Parathyroid adenoma (tissue), 2 donors: Measurements from ENCODE around the gene C2orf66.

Experiments
- H2AFZ ChIP-seq: fragments of 300-600 bp; sonication (generic); one replicate; pipeline ENCODE4 v1.7.0; 2017; ENCODE audit warnings: antibody characterized with exemption, mild to moderate bottlenecking
- H3K27ac ChIP-seq: fragments of 300-600 bp; sonication (generic); one replicate; pipeline ENCODE4 v1.7.0; 2017
- H3K27me3 ChIP-seq: fragments of 300-600 bp; sonication (generic); one replicate; pipeline ENCODE4 v1.7.0; 2017; ENCODE audit warnings: low read length; ENCODE audit not compliant: control insufficient read depth, insufficient read depth
- H3K36me3 ChIP-seq: fragments of 300-600 bp; sonication (generic); one replicate; pipeline ENCODE4 v1.7.0; 2017; ENCODE audit warnings: low read length; ENCODE audit not compliant: control insufficient read depth, insufficient read depth
- H3K4me1 ChIP-seq: fragments of 300-600 bp; sonication (generic); one replicate; pipeline ENCODE4 v1.7.0; 2017; ENCODE audit warnings: control low read depth
- H3K4me2 ChIP-seq: fragments of 300-600 bp; sonication (generic); one replicate; pipeline ENCODE4 v1.7.0; 2017; ENCODE audit warnings: low read length
- H3K4me3 ChIP-seq: fragments of 300-600 bp; sonication (generic); one replicate; pipeline ENCODE4 v1.7.0; 2017; ENCODE audit warnings: low read depth, low read length
- H3K79me2 ChIP-seq: fragments of 300-600 bp; sonication (generic); one replicate; pipeline ENCODE4 v1.7.0; 2017; ENCODE audit warnings: control low read depth
- H3K9ac ChIP-seq: fragments of 300-600 bp; sonication (generic); one replicate; pipeline ENCODE4 v1.7.0; 2017; ENCODE audit warnings: mild to moderate bottlenecking
- H3K9me3 ChIP-seq: fragments of 300-600 bp; sonication (generic); one replicate; pipeline ENCODE4 v1.7.0; 2017; ENCODE audit warnings: low read length; ENCODE audit not compliant: control insufficient read depth
- TF ChIP-seq, protein P1 (sequence below): fragments of 300-600 bp; sonication (generic); IDR thresholded peaks from one replicate; pipeline ENCODE4 v1.7.0; 2017; ENCODE audit warnings: antibody characterized with exemption, mild to moderate bottlenecking
- donor health status: primary hyperparathyroidism.

C2orf66 gene

DNA sequence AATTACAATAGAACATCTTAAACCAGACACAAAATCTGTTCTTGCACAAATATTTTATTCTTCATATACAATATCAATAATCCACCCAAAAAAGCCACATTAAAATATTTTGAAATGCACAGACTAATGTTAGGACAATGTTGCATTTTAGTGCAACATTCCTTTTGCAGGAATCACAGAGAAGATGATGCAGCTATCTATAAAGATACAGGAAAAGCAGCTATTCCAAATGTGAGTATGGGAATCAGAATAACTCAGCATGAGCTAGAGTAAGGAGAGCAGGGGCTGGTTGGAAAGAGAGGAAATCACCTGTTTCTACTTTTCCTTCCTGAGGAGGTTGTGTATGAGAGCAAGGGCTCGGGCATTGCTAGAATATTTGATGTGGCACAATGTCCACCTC is 4.8 kb downstream of the C2orf66 start:
- TF ChIP-seq, protein P1, sequence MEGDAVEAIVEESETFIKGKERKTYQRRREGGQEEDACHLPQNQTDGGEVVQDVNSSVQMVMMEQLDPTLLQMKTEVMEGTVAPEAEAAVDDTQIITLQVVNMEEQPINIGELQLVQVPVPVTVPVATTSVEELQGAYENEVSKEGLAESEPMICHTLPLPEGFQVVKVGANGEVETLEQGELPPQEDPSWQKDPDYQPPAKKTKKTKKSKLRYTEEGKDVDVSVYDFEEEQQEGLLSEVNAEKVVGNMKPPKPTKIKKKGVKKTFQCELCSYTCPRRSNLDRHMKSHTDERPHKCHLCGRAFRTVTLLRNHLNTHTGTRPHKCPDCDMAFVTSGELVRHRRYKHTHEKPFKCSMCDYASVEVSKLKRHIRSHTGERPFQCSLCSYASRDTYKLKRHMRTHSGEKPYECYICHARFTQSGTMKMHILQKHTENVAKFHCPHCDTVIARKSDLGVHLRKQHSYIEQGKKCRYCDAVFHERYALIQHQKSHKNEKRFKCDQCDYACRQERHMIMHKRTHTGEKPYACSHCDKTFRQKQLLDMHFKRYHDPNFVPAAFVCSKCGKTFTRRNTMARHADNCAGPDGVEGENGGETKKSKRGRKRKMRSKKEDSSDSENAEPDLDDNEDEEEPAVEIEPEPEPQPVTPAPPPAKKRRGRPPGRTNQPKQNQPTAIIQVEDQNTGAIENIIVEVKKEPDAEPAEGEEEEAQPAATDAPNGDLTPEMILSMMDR, result no peak
- H3K27ac ChIP-seq, result no peak overlapping the region
- no peak overlapping the region for H3K9ac ChIP-seq
- H2AFZ ChIP-seq, result no peak overlapping the region
- no peak overlapping the region for H3K4me2 ChIP-seq
- H3K9me3 ChIP-seq, result no peaks in the 10 kb centered on the region
- H3K27me3 ChIP-seq, result no peaks in the 10 kb centered on the region
- no peaks in the 10 kb centered on the region for H3K36me3 ChIP-seq
- H3K4me1 ChIP-seq, result peaks cover 4% of the 10 kb centered on the region
- H3K79me2 ChIP-seq, result no peaks in the 10 kb centered on the region
- no peak overlapping the region for H3K4me3 ChIP-seq

DNA sequence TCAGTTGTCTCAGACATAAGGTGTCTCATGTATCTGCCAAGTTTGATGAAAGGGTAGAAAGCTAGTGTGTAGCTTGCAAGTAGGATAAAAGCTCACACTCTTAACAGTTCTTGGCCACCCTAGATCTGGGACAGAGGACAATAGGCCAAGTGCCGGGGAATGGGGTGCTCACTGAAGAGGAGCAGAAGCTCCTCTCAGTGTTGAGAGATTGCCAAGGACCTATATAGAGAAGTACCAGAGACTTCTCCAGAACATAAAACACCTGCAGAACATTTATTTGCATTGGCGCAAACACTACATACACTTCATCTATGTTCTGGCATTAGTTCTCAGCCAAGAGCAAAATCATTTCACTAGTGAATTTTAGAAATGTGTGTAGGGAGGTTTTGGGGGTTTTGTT is 6.8 kb downstream of the C2orf66 start:
- Histone ChIP-seq H3K4me3 (no peak overlapping the region), H3K27me3 (no peaks in the 10 kb centered on the region), H3K4me1 (no peaks in the 10 kb centered on the region), H3K9me3 (no peaks in the 10 kb centered on the region), H3K79me2 (no peaks in the 10 kb centered on the region), H3K27ac (no peak overlapping the region), H3K36me3 (no peaks in the 10 kb centered on the region), H2AFZ (no peak overlapping the region), H3K4me2 (no peak overlapping the region), H3K9ac (no peak overlapping the region)
- TF ChIP-seq, protein P1, result no peak

DNA sequence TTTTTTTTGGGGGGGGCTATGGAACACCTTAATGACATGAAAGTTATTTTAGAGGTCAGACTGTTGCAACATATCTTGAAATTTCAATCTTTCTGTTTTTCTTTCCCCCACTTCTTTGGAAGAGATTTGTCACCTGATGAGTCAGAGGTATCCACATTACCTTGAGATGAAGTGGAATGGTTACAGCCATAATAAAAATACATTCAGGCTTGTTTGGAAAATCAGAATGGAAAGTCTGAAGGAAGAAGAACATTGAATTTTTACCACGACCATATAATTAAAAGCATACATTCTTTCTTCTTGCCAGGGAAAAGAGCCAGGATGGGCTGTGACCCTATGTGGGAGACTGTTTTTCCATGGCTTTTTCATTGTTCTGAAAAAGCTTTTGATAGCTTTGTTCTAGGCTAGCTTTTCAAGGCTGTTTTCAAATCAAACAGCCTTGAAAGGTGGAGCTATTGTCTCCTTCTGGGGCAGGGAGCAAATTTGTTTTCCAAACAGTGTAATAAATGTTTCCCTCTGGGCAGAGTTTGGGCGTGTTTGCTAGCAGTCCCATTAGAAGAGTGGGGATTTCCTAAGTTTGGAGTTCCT is 7.4 kb downstream of the C2orf66 start:
- Histone ChIP-seq H3K79me2 (no peaks in the 10 kb centered on the region), H3K9ac (no peak overlapping the region), H3K4me1 (no peaks in the 10 kb centered on the region), H3K27me3 (no peaks in the 10 kb centered on the region), H3K4me2 (no peak overlapping the region), H2AFZ (no peak overlapping the region), H3K36me3 (no peaks in the 10 kb centered on the region), H3K27ac (no peak overlapping the region), H3K4me3 (no peak overlapping the region), H3K9me3 (no peaks in the 10 kb centered on the region)
- TF ChIP-seq, protein P1, result no peak

DNA sequence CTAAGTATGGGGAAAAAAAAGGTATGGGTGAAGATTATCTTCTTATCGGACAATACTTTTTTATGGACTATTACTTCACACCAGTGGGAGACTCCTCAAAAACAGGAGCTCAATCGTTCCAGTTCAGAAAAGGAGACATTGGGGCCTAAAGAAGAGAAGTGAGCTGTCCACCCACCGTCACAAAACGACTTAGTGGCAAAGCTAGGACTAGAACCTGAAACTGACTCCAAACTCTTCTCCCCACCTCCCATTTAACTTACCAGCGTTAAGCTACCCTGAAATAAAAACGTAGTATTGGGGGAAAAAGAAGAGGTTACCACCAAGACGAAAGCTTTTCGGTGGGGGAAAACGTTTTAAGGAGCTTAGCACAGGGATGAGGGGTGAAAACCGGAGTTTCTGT is 10.2 kb downstream of the C2orf66 start:
- no peak overlapping the region for H3K9ac ChIP-seq
- no peaks in the 10 kb centered on the region for H3K36me3 ChIP-seq
- peak overlapping the region; percentile 73 for H3K4me2 ChIP-seq
- H3K27me3 ChIP-seq, result no peaks in the 10 kb centered on the region
- TF ChIP-seq, protein P1, result no peak
- H3K4me3 ChIP-seq, result peak overlapping the region; percentile 85
- H3K9me3 ChIP-seq, result no peaks in the 10 kb centered on the region
- no peaks in the 10 kb centered on the region for H3K79me2 ChIP-seq
- H3K27ac ChIP-seq, result no peak overlapping the region
- H2AFZ ChIP-seq, result peak overlapping the region; percentile 84
- no peaks in the 10 kb centered on the region for H3K4me1 ChIP-seq

DNA sequence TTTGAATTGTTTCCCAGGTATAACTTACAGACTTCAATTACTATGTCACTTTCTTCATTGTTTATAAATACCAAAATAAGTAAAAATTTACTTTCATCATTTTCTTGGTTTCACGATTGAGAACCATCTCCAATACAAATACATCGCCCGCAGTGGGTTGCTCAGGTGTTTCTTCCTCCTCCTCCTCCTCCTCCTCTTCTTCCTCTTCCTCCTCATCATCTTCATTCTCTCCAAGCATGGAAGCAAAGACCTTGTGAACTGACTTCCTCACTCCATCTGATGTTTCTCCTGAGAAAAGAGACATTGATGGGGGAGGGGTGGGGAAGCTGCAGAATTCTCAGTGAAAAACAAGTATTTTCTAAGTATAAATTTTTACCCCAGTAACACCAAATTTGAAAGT is 16.3 kb downstream of the C2orf66 start:
- H3K4me2 ChIP-seq, result no peak overlapping the region
- H3K27ac ChIP-seq, result no peak overlapping the region
- no peak overlapping the region for H3K4me3 ChIP-seq
- TF ChIP-seq, protein P1, result no peak
- no peaks in the 10 kb centered on the region for H3K79me2 ChIP-seq
- H3K9ac ChIP-seq, result no peak overlapping the region
- no peaks in the 10 kb centered on the region for H3K4me1 ChIP-seq
- H3K9me3 ChIP-seq, result no peaks in the 10 kb centered on the region
- H3K27me3 ChIP-seq, result no peaks in the 10 kb centered on the region
- no peak overlapping the region for H2AFZ ChIP-seq
- H3K36me3 ChIP-seq, result no peaks in the 10 kb centered on the region
